H9 (cell line): Measurements from ENCODE around the gene PRKAG2. TPM values are rescaled to one million over a fixed set of nuclear protein-coding genes. Genes with fewer than 3 reads are reported as not detected.

Experiments used
- DNase-seq: peaks from one replicate; pipeline ENCODE4 v3.0.0-alpha.2; 2017
- H2AFZ ChIP-seq: one replicate; pipeline ENCODE4 v1.6.1; 2013; ENCODE audit warnings: mild to moderate bottlenecking, low read length, control low read depth, moderate library complexity
- H2AK5ac ChIP-seq: 2 replicates; pipeline ENCODE4 v1.6.1; 2013; ENCODE audit warnings: low read length, control low read depth, mixed read lengths; ENCODE audit not compliant: insufficient read length
- H2BK120ac ChIP-seq: one replicate; pipeline ENCODE4 v1.6.1; 2013; ENCODE audit warnings: low read depth, mild to moderate bottlenecking, low read length, control low read depth, inconsistent platforms; ENCODE audit not compliant: poor library complexity, severe bottlenecking
- H2BK12ac ChIP-seq: 2 replicates; pipeline ENCODE4 v1.6.1; 2013; ENCODE audit warnings: low read length, control low read depth, mixed read lengths, low read depth; ENCODE audit not compliant: insufficient read length
- H2BK15ac ChIP-seq: 2 replicates; pipeline ENCODE4 v1.6.1; 2013; ENCODE audit warnings: low read depth, low read length, control low read depth
- H2BK20ac ChIP-seq: one replicate; pipeline ENCODE4 v1.6.1; 2013; ENCODE audit warnings: low read depth, mild to moderate bottlenecking, low read length, control low read depth, inconsistent platforms; ENCODE audit not compliant: poor library complexity, severe bottlenecking
- H2BK5ac ChIP-seq: 2 replicates; pipeline ENCODE4 v1.6.1; 2013; ENCODE audit warnings: low read length, control low read depth, mixed read lengths; ENCODE audit not compliant: insufficient read length
- H3K14ac ChIP-seq: 2 replicates; pipeline ENCODE4 v1.6.1; 2013; ENCODE audit warnings: low read length, control low read depth; ENCODE audit not compliant: insufficient read depth
- H3K18ac ChIP-seq: 2 replicates; pipeline ENCODE4 v1.6.1; 2013; ENCODE audit warnings: low read depth, mild to moderate bottlenecking, mixed read lengths, low read length, control low read depth; ENCODE audit not compliant: insufficient read length
- H3K23ac ChIP-seq: 2 replicates; pipeline ENCODE4 v1.6.1; 2013; ENCODE audit warnings: low read length, control low read depth, mixed read lengths, low read depth; ENCODE audit not compliant: insufficient read length
- H3K23me2 ChIP-seq: 2 replicates; pipeline ENCODE4 v1.6.1; 2013; ENCODE audit warnings: low read depth, mild to moderate bottlenecking, mixed read lengths, low read length, control low read depth; ENCODE audit not compliant: insufficient read length, poor library complexity, severe bottlenecking
- H3K27ac ChIP-seq: 2 replicates; pipeline ENCODE4 v1.5.1; 2013; ENCODE audit warnings: low read length, control low read depth, mixed read lengths, low read depth; ENCODE audit not compliant: insufficient read length
- H3K27me3 ChIP-seq: 2 replicates; pipeline ENCODE4 v1.6.1; 2013; ENCODE audit warnings: low read length, control low read depth, inconsistent platforms; ENCODE audit not compliant: insufficient read depth
- H3K4ac ChIP-seq: 2 replicates; pipeline ENCODE4 v1.6.1; 2013; ENCODE audit warnings: low read depth, mild to moderate bottlenecking, control low read depth, inconsistent platforms, low read length, moderate library complexity
- H3K4me1 ChIP-seq: 2 replicates; pipeline ENCODE4 v1.6.1; 2013; ENCODE audit warnings: low read length, control low read depth, inconsistent platforms; ENCODE audit not compliant: insufficient read depth
- H3K4me2 ChIP-seq: 2 replicates; pipeline ENCODE4 v1.6.1; 2013; ENCODE audit warnings: low read length, control low read depth, mixed read lengths; ENCODE audit not compliant: insufficient read length, insufficient read depth
- H3K56ac ChIP-seq: 2 replicates; pipeline ENCODE4 v1.6.1; 2013; ENCODE audit warnings: low read depth, mild to moderate bottlenecking, mixed read lengths, low read length, control low read depth; ENCODE audit not compliant: insufficient read length
- H3K79me1 ChIP-seq: 2 replicates; pipeline ENCODE4 v1.6.1; 2013; ENCODE audit warnings: low read depth, mild to moderate bottlenecking, moderate library complexity, low read length, control low read depth, inconsistent platforms; ENCODE audit not compliant: insufficient read depth, poor library complexity, severe bottlenecking
- H3K79me2 ChIP-seq: 2 replicates; pipeline ENCODE4 v1.6.1; 2013; ENCODE audit warnings: low read length, control low read depth, inconsistent platforms; ENCODE audit not compliant: insufficient read depth
- H3K9ac ChIP-seq: 2 replicates; pipeline ENCODE4 v1.6.1; 2013; ENCODE audit warnings: low read length, control low read depth, mixed read lengths; ENCODE audit not compliant: insufficient read length; ENCODE audit errors: extremely low read depth
- H3K9me3 ChIP-seq: one replicate; pipeline ENCODE4 v1.6.1; 2013; ENCODE audit warnings: low read depth, low read length, inconsistent platforms; ENCODE audit not compliant: control insufficient read depth
- H3T11ph ChIP-seq: one replicate; pipeline ENCODE4 v1.6.1; 2013; ENCODE audit warnings: mild to moderate bottlenecking, low read length, control low read depth, inconsistent platforms
- H4K20me1 ChIP-seq: one replicate; pipeline ENCODE4 v1.6.1; 2013; ENCODE audit not compliant: control insufficient read depth, insufficient read length, insufficient read depth
- H4K5ac ChIP-seq: 2 replicates; pipeline ENCODE4 v1.6.1; 2013; ENCODE audit warnings: low read depth, mild to moderate bottlenecking, mixed read lengths, low read length, control low read depth; ENCODE audit not compliant: insufficient read length
- H4K8ac ChIP-seq: replicated peaks from 2 replicates; pipeline ENCODE4 v1.6.1; 2013; ENCODE audit warnings: low read length, control low read depth, mixed read lengths, low read depth; ENCODE audit not compliant: insufficient read length
- H4K91ac ChIP-seq: 2 replicates; pipeline ENCODE4 v1.6.1; 2013; ENCODE audit warnings: low read depth, mild to moderate bottlenecking, moderate library complexity, mixed read lengths, low read length, control low read depth; ENCODE audit not compliant: insufficient read length
- H3K27ac Mint-ChIP-seq, 3 experiments: 2 replicates in 2 of 3; 3 replicates in 1 of 3; pipeline ENCODE4 v1.8.0; 2020 to 2021; ENCODE audit warnings: mixed read lengths in 3 of 3, mild to moderate bottlenecking in 1 of 3, moderate library complexity in 1 of 3
- H3K27me3 Mint-ChIP-seq: 2 replicates; pipeline ENCODE4 v1.8.0; 2021; ENCODE audit warnings: low read depth, mild to moderate bottlenecking, moderate library complexity, mixed read lengths
- H3K36me3 Mint-ChIP-seq, 3 experiments: 2 replicates in 2 of 3; 3 replicates in 1 of 3; pipeline ENCODE4 v1.8.0; 2020 to 2021; ENCODE audit warnings: low read depth in 3 of 3, mixed read lengths in 3 of 3; ENCODE audit not compliant: insufficient read depth in 1 of 3
- H3K4me1 Mint-ChIP-seq, 2 experiments: 2 replicates each; pipeline ENCODE4 v1.8.0; 2020; ENCODE audit warnings: mixed read lengths in 2 of 2
- H3K4me3 Mint-ChIP-seq, 2 experiments: 2 replicates in 1 of 2; 3 replicates in 1 of 2; pipeline ENCODE4 v1.8.0; 2020 to 2021; ENCODE audit warnings: mild to moderate bottlenecking in 2 of 2, mixed read lengths in 2 of 2, moderate library complexity in 1 of 2
- H3K9me3 Mint-ChIP-seq, 2 experiments: 2 replicates in 1 of 2; 3 replicates in 1 of 2; pipeline ENCODE4 v1.8.0; 2020; ENCODE audit warnings: mild to moderate bottlenecking in 2 of 2, mixed read lengths in 2 of 2, moderate library complexity in 1 of 2
- total RNA-seq: library from RNA; stranded (reverse); gene quantifications from 2 replicates; pipeline ENCODE4 v1.2.1, GENCODE V29; 2021
- TF ChIP-seq, protein P1 (sequence below): fragments of 200-600 bp; sonication (generic); conservative IDR thresholded peaks from 3 replicates; pipeline ENCODE4 v1.8.0; 2021; ENCODE audit warnings: antibody characterized with exemption, mild to moderate bottlenecking

Gene PRKAG2
- total RNA-seq, 1 experiment from 2014 or later: 11.8 TPM

DNA sequence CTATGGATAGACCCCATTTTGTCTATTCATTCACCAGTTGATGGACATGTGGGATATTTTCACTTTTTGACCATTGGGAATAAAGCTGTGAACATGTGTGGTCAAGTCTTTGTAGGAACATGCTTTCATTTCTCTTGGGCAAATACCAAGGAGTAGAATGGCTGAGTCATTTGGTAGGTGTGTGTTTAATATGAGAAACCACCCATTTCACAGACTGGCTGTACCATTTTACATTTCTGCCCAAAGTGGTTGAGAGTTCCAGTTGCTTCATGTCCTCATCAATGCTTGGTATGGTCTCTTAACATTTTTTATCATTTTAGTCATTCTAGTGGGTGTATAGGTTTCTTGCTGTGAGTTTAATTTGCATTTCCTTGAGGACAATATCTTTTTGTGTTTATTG is 232.4 kb downstream of the PRKAG2 start:
- no peak overlapping the region for H2BK12ac ChIP-seq
- no peaks in the 10 kb centered on the region for H3K27me3 ChIP-seq
- no peak overlapping the region for H2BK15ac ChIP-seq
- Mint-ChIP-seq H3K36me3 (no peaks in the 10 kb centered on the region; a peak in 1 of 7 replicates), H3K27ac (no peak overlapping the region), H3K4me1 (peaks cover 3 to 5% of the 10 kb centered on the region in 2 experiments; a peak in 2 of 4 replicates), H3K9me3 (peaks cover 8 to 11% of the 10 kb centered on the region in 2 experiments; a peak in 3 of 5 replicates), H3K4me3 (no peak overlapping the region), H3K27me3 (no peaks in the 10 kb centered on the region)
- no peak overlapping the region for H3K27ac ChIP-seq
- TF ChIP-seq, protein P1, sequence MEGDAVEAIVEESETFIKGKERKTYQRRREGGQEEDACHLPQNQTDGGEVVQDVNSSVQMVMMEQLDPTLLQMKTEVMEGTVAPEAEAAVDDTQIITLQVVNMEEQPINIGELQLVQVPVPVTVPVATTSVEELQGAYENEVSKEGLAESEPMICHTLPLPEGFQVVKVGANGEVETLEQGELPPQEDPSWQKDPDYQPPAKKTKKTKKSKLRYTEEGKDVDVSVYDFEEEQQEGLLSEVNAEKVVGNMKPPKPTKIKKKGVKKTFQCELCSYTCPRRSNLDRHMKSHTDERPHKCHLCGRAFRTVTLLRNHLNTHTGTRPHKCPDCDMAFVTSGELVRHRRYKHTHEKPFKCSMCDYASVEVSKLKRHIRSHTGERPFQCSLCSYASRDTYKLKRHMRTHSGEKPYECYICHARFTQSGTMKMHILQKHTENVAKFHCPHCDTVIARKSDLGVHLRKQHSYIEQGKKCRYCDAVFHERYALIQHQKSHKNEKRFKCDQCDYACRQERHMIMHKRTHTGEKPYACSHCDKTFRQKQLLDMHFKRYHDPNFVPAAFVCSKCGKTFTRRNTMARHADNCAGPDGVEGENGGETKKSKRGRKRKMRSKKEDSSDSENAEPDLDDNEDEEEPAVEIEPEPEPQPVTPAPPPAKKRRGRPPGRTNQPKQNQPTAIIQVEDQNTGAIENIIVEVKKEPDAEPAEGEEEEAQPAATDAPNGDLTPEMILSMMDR: no peak
- H4K91ac ChIP-seq: no peak overlapping the region
- no peak overlapping the region for H2BK20ac ChIP-seq
- H2AFZ ChIP-seq: no peak overlapping the region
- H3K4me1 ChIP-seq: no peaks in the 10 kb centered on the region
- no peaks in the 10 kb centered on the region for H3K9me3 ChIP-seq
- no peak overlapping the region for H3K23ac ChIP-seq
- H3K14ac ChIP-seq: no peak overlapping the region
- no peak overlapping the region for H3K9ac ChIP-seq
- H3K79me2 ChIP-seq: no peaks in the 10 kb centered on the region
- H3K23me2 ChIP-seq: no peaks in the 10 kb centered on the region
- H3K56ac ChIP-seq: no peak overlapping the region
- no peak overlapping the region for H4K5ac ChIP-seq
- H2BK5ac ChIP-seq: no peak overlapping the region
- H2AK5ac ChIP-seq: no peak overlapping the region
- H3K4ac ChIP-seq: no peak overlapping the region
- no peak overlapping the region for H4K8ac ChIP-seq
- no peak overlapping the region for H3T11ph ChIP-seq
- H3K4me2 ChIP-seq: no peak overlapping the region
- H3K18ac ChIP-seq: no peak overlapping the region
- no peak for DNase-seq
- H2BK120ac ChIP-seq: no peak overlapping the region
- H3K79me1 ChIP-seq: no peaks in the 10 kb centered on the region
- no peaks in the 10 kb centered on the region for H4K20me1 ChIP-seq
